Activated gamma-delta T cell (primary cell): ENCODE data around the gene TMEM132E.

Experiments used
- DNase-seq: peaks from one replicate; lab custom pipeline; 2025; lab: John Stamatoyannopoulos, UW

The TMEM132E gene

GRCh38 chr17:34665819-34666763, 86.7 kb downstream of the TMEM132E start:
- DNase-seq, result no peak

- no peak for DNase-seq
Measured at GRCh38 chr17:34667656-34668055, 88.3 kb downstream of the TMEM132E start.

- no peak for DNase-seq
Measured at GRCh38 chr17:34668206-34668605, 88.8 kb downstream of the TMEM132E start.

DNA sequence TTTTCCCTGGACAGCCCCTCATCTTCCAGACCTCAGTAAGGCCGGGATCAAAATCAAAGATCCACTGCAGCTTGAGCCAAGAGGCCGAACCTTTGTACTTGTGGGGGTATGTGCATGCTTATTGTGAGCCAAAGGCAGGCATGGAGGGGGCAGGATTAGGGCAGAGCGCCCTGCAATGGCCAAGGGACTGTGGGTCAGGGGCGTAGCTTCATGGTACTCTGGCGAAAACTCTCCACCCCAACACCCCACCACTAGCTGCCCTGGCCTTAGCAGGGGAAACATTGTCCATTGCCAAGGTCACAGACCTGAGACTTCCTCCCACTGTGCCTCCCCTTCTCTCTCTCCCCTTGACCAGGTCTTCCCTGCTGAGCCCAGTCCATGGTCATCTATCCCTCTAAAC, 90.1 kb downstream of the TMEM132E start:
- DNase-seq, result no peak

GRCh38 chr17:34670618-34671017, 91.2 kb downstream of the TMEM132E start:
- no peak for DNase-seq

DNA sequence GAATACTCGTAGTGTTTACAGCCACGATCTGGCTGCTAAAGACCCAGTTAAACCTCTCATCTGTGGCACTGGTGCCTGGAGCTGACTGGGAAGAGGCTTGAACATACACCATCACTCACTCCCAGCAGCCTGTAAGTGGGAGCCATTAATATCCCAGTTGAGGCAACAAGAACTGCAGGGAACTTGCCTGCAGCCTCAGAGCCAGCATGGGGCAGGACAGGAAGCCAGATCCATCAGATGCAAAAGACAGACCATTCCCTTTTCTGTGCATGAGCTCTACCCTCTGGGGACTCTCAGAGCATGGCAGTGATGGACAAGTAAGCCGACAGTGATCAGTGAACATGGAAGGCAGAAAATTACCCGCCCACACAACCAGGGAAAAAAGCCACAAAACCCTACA, 91.8 kb downstream of the TMEM132E start:
- no peak for DNase-seq

DNA sequence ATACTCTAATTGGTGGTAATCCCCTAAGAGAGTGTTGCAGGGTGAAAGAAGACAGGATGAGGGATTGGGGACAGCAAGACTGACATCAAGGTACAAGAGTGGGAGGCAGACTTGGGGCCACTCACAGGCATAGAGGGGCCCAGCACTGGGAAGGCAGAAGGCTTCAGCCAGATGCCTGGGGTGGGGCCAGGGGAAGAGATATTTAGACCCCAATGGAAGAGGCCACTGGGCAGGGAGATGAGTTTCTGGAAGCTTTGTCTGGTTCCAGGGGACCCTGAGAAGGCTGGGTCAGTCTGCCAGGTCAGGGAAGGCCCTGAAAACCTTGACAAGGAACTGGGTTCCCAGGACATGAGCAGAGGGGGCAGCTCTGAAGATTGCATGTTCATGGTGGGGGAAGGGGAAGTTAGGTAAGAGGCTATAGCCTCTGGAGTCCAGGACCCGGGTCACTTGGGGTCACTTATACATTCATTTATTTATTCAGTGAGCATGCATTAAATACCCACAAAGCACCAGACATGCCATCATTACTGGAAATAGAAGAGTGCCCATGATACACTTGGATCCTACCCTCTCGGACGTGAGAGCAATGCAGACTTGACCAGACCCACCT, 92.9 kb downstream of the TMEM132E start:
- DNase-seq, result no peak

DNA sequence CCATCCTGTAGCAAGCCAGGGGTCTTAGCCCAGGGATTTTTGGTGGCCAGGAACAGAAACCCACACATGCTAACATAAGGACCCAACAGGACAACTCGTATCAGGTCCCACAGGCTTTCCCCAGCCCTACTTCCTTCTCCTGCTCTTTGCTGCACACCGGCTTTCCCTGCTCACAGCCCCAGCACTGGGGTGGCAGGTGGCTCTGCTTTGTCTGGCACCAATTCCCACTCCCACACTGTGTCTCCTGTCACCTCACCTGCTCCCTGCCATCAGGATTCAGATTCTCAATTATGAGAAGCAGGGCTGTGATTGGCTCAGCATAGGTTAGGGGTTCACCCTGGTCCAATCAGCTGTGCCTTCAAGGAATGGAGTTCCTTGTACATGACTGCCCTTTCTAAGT, 94.1 kb downstream of the TMEM132E start:
- no peak for DNase-seq

DNA sequence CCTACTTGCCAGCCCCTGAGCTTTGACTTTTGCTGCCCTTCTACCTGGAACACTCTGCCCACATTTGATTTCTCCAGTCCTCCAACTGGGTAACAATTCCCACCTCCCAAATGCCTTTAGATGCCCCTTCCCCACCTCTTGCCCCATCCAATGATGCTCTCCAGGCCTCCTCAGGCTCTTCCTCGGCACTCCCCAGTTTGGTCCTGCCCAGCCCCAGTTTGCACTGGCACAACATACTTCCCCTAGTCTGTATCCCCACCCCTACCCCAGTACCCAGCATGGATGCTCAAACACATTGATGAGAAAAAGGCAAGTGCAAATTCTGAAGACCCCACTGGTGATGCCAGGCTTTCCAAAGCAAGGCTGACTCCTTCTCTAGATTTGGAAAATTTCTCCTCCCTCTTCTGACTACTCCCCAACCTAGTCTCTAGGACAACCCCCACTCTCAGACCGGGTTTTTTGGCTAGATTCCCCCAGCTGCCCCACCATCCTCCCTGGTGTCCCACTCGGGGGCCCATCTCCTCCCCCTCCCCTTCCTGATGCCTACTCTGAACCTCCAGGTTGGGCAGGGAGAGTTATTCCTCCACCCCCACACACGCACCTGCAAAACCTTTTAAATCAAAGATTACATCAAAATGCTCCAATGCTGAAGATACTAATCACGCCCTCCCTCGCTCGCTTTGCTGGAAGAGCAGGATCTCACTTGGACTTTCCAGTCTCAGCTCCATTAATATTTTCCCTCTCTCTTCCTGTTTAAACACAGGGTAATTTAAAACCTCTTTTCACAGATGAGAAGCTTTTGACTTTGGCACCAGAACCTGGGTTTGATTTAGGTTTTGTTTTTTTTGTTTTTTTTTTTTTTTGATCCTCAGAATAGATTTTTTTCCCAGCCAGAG, 94.9 kb downstream of the TMEM132E start:
- DNase-seq, result no peak

- no peak for DNase-seq
Measured at GRCh38 chr17:34675143-34675542, 95.8 kb downstream of the TMEM132E start.

DNA sequence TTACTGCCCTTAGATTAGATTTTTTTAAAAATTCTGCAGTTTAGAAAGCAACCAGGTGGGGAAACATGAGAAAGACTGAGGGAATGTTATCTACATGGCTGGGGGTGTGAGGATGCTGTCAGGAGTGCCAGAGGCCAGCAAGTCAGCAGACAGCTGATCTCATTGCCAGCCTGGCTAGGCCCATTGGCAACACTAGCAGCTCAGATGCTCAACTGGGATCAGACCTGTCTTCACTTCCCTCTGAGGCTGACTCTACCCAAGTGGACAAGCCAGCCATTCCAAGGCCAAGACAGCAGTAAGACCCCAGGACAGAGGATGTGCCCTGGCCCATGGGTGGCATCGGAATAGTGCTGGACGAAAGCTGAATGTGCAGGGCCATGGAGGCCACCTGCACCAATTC, 96.2 kb downstream of the TMEM132E start:
- no peak for DNase-seq

GRCh38 chr17:34680151-34680550, 100.8 kb downstream of the TMEM132E start:
- no peak for DNase-seq

GRCh38 chr17:34682305-34682704, 102.9 kb downstream of the TMEM132E start:
- no peak for DNase-seq

GRCh38 chr17:34683390-34683789, 104.0 kb downstream of the TMEM132E start:
- DNase-seq, result no peak
